Activated CD4-positive, alpha-beta T cell treated with anti-CD3 and anti-CD28 coated beads, Interleukin-2, amount 50 U/mL, for 16 hours (primary cell): ENCODE results near the gene BRCA1.

Experiments
- DNase-seq: peaks from one replicate; pipeline ENCODE4 v3.0.0-alpha.2; 2020

BRCA1 gene

GRCh38 chr17:42999003-42999525 is 126.1 kb downstream of the BRCA1 start:
- DNase-seq: no peak

- DNase-seq: peak; percentile 99
These were observed 126.9 kb downstream of the BRCA1 start, which contains the start of gene RPL27 for GRCh38 chr17:42997984-42998938. Gene RPL27 (plus strand): TSS chr17:42998419. CDS start chr17:42998751, 332 bp downstream.

GRCh38 chr17:42997390-42997983 is 127.7 kb downstream of the BRCA1 start:
- no peak for DNase-seq
